Vagina (tissue), 2 donors: ENCODE measurements around the gene C3orf20.

Experiments used
- POLR2A ChIP-seq, 2 donors: fragments of 450-650 bp; IDR thresholded peaks; one replicate each; pipeline ENCODE4 v1.6.1; 2017; ENCODE audit warnings: antibody characterized with exemption in 2 of 2, mild to moderate bottlenecking in 2 of 2, moderate library complexity in 2 of 2
- TF ChIP-seq, protein P1 (sequence below), 3 experiments: fragments of 450-650 bp in 2 of 3; fragments of 200-600 bp in 1 of 3; sonication (generic) in 1 of 3; IDR thresholded peaks; one replicate each; pipeline ENCODE4 v1.5.1; 2017 to 2019; ENCODE audit warnings: antibody characterized with exemption in 3 of 3, mild to moderate bottlenecking in 2 of 3, moderate library complexity in 2 of 3

DNA sequence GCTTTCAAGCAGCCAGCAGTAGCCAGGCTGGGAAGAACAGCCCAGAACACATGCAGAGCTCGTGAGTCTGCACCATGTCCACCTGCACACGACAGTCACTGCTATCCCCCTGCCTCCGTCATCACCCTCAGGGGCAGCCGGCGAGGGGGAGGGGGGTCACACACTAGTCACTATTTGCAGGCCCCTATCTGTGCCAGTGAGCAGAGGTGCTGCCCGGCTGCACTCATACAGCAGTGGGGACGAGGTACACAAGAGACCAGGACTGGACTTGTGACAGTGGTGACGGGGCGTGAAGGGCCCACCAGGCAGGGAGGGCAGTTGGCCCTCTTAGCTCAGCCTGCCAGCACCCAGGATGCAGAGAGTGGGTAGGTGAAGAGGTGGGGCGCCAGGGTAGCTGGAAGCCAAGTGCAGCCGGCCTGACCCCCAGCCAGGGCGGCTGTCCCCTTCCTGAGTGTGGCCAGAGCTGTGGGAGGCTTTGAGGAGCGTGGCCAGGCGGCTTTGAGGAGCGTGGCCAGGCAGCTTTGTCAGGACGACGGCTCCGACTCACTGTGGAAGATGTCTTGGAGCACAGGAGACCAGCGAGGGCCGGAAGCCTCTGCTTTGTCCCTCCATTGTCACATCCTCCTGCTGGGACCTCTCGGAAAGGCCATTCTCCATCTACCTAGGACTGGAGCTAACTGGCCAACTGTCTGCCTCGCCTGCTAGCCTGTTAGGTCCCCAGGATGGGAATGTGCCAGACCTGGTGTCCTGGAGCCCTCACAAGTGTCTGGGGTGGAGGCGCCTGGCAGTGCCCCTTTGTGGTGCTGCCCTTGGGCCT, 91.7 kb downstream of the C3orf20 start:
- TF ChIP-seq, protein P1, sequence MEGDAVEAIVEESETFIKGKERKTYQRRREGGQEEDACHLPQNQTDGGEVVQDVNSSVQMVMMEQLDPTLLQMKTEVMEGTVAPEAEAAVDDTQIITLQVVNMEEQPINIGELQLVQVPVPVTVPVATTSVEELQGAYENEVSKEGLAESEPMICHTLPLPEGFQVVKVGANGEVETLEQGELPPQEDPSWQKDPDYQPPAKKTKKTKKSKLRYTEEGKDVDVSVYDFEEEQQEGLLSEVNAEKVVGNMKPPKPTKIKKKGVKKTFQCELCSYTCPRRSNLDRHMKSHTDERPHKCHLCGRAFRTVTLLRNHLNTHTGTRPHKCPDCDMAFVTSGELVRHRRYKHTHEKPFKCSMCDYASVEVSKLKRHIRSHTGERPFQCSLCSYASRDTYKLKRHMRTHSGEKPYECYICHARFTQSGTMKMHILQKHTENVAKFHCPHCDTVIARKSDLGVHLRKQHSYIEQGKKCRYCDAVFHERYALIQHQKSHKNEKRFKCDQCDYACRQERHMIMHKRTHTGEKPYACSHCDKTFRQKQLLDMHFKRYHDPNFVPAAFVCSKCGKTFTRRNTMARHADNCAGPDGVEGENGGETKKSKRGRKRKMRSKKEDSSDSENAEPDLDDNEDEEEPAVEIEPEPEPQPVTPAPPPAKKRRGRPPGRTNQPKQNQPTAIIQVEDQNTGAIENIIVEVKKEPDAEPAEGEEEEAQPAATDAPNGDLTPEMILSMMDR (IDR thresholded peaks at IDR 0.05), result no peak
- no peak for TF ChIP-seq POLR2A (IDR thresholded peaks at IDR 0.05)
